ENCODE measurements around the gene NOTUM.

GRCh38 chr17:81931557-81932332 is 29.2 kb downstream of the NOTUM start:
- TF ChIP-seq EP300 (IDR thresholded peaks at IDR 0.05) (no peak), CTCF (IDR thresholded peaks at IDR 0.05) (no peak)

All from esophagus muscularis mucosa (tissue), 3 donors.